NB4 (cell line): Measurements from ENCODE around the gene GRM5.

Experiments used
- CTCF ChIP-seq: IDR thresholded peaks from one replicate; pipeline ENCODE4 v1.5.1; 2012; ENCODE audit warnings: low read depth, low read length
- POLR2A ChIP-seq: IDR thresholded peaks from 2 replicates; pipeline ENCODE4 v1.6.1; 2011; ENCODE audit warnings: mild to moderate bottlenecking; ENCODE audit not compliant: insufficient read length; ENCODE audit errors: extremely low read depth

GRCh38 chr11:88618327-88619070 is 447.3 kb downstream of the GRM5 start:
- TF ChIP-seq POLR2A (no peak), CTCF (no peak)
